GM23338 (cell line): ENCODE results near the gene FIG4. TPM values are rescaled to one million over a fixed set of nuclear protein-coding genes. Genes with fewer than 3 reads are reported as not detected.

Experiments used
- ATAC-seq: fragments of 200-7000 bp; cut with Tn5 transposase; 3 replicates; pipeline ENCODE4 v1.9.1; 2020
- DNase-seq: peaks from one replicate; pipeline ENCODE4 v3.0.0-alpha.2; 2015; ENCODE audit warnings: low spot score
- H2AFZ ChIP-seq: fragments of 200-600 bp; sonication (generic); 2 replicates; pipeline ENCODE4 v1.8.0; 2016; ENCODE audit warnings: antibody characterized with exemption, mild to moderate bottlenecking, moderate library complexity
- H3F3A ChIP-seq: fragments of 200-600 bp; sonication (generic); replicated peaks from 2 replicates; pipeline ENCODE4 v1.8.0; 2017; ENCODE audit warnings: antibody characterized with exemption, mixed run types, low read depth
- H3K27ac ChIP-seq: fragments of 200-600 bp; sonication (generic); 2 replicates; pipeline ENCODE4 v1.6.1; 2016; ENCODE audit warnings: low read depth
- H3K27me3 ChIP-seq: fragments of 200-600 bp; sonication (generic); 2 replicates; pipeline ENCODE4 v1.8.0; 2016; ENCODE audit warnings: mild to moderate bottlenecking, mixed run types, moderate library complexity; ENCODE audit not compliant: insufficient read depth
- H3K36me3 ChIP-seq: fragments of 200-600 bp; sonication (generic); 2 replicates; pipeline ENCODE4 v1.8.0; 2016; ENCODE audit warnings: mild to moderate bottlenecking; ENCODE audit not compliant: insufficient read depth
- H3K4me1 ChIP-seq: fragments of 200-600 bp; sonication (generic); 2 replicates; pipeline ENCODE4 v1.8.0; 2016; ENCODE audit warnings: mild to moderate bottlenecking, moderate library complexity; ENCODE audit not compliant: insufficient read depth
- H3K4me2 ChIP-seq: fragments of 200-600 bp; sonication (generic); 2 replicates; pipeline ENCODE4 v1.7.1; 2017; ENCODE audit warnings: mixed run types
- H3K4me3 ChIP-seq: fragments of 200-600 bp; sonication (generic); 2 replicates; pipeline ENCODE4 v1.6.1; 2016; ENCODE audit warnings: mixed run types
- H3K79me2 ChIP-seq: fragments of 200-600 bp; sonication (generic); replicated peaks from 2 replicates; pipeline ENCODE4 v1.8.0; 2017; ENCODE audit warnings: mild to moderate bottlenecking; ENCODE audit not compliant: insufficient read depth
- H3K9me2 ChIP-seq: fragments of 200-600 bp; sonication (generic); 2 replicates; pipeline ENCODE4 v1.8.0; 2017; ENCODE audit not compliant: insufficient read depth
- H4K20me1 ChIP-seq: fragments of 200-600 bp; sonication (generic); replicated peaks from 2 replicates; pipeline ENCODE4 v1.8.0; 2017; ENCODE audit warnings: mild to moderate bottlenecking; ENCODE audit not compliant: insufficient read depth
- H3K27ac Mint-ChIP-seq: 2 replicates; pipeline ENCODE4 v1.8.0; 2020; ENCODE audit warnings: inconsistent platforms, mild to moderate bottlenecking, moderate library complexity, mixed read lengths
- H3K27me3 Mint-ChIP-seq: 3 replicates; pipeline ENCODE4 v1.8.0; 2022; ENCODE audit warnings: low read depth, mild to moderate bottlenecking, moderate library complexity, mixed read lengths, inconsistent platforms; ENCODE audit not compliant: insufficient read depth, poor library complexity
- H3K36me3 Mint-ChIP-seq: 3 replicates; pipeline ENCODE4 v1.8.0; 2021; ENCODE audit warnings: low read depth, mild to moderate bottlenecking, inconsistent platforms, moderate library complexity, mixed read lengths
- H3K4me1 Mint-ChIP-seq: 3 replicates; pipeline ENCODE4 v1.8.0; 2020; ENCODE audit warnings: mild to moderate bottlenecking, inconsistent platforms, mixed read lengths
- H3K4me3 Mint-ChIP-seq: 3 replicates; pipeline ENCODE4 v1.8.0; 2021; ENCODE audit warnings: moderate library complexity, mild to moderate bottlenecking, inconsistent platforms, mixed read lengths
- H3K9me3 Mint-ChIP-seq: 3 replicates; pipeline ENCODE4 v1.8.0; 2020; ENCODE audit warnings: moderate library complexity, mild to moderate bottlenecking, inconsistent platforms, mixed read lengths
- CTCF ChIP-seq, 2 experiments: fragments of 200-600 bp in 1 of 2; sonication (generic) in 1 of 2; conservative IDR thresholded peaks; 2 replicates each; pipeline versions ENCODE4 v1.5.1 to v1.6.1; 2016 to 2017; ENCODE audit warnings: antibody characterized with exemption in 2 of 2, low read depth in 2 of 2, mild to moderate bottlenecking in 2 of 2, moderate library complexity in 1 of 2
- ZNF114 ChIP-seq: fragments of 250-450 bp; sonication (Bioruptor Pico); IDR thresholded peaks from 2 replicates; pipeline ENCODE4 v1.5.0; 2020; ENCODE audit warnings: mild to moderate bottlenecking, moderate library complexity
- ZNF462 ChIP-seq: fragments of 250-450 bp; sonication (Bioruptor Pico); IDR thresholded peaks from 2 replicates; pipeline ENCODE4 v1.5.0; 2020; ENCODE audit warnings: mild to moderate bottlenecking, moderate library complexity
- polyA plus RNA-seq: library from polyadenylated mRNA; unstranded; fragments of >200 nt; fragmentation: Nextera tagmentation; extraction: Ambion mirVana; gene quantifications from 2 replicates; pipeline ENCODE4 v1.2.1, GENCODE V29; 2016
- total RNA-seq: library from RNA; depleted of rRNA; stranded (reverse); fragments of >200 nt; shearing (Covaris generic); gene quantifications from 2 replicates; pipeline ENCODE4 v1.2.3, GENCODE V29; 2014

The FIG4 gene
- total and polyA plus RNA-seq, 2 experiments from 2014 or later: 7.0 to 16.9 TPM

- TF ChIP-seq ZNF462: no peak
Observed at GRCh38 chr6:109790131-109790530, 99.0 kb downstream of the FIG4 start (continued).

- peaks cover 25% of the 10 kb centered on the region for H3K4me1 Mint-ChIP-seq
Observed at GRCh38 chr6:109791301-109791700, 100.2 kb downstream of the FIG4 start.

More at GRCh38 chr6:109791301-109791700, 100.2 kb downstream of the FIG4 start:
- TF ChIP-seq CTCF (conservative IDR thresholded peaks at IDR 0.05; ENCODE audit: low read depth in 2 of 2): peak; percentile 13 to 34; a peak in 2 of 4 replicates
- no peak for TF ChIP-seq ZNF114 (CRISPR knock-in tag)
- Histone ChIP-seq H3K27ac (peak overlapping the region; percentile 21; the same call in 1 of the 2 replicates), H3K36me3 (no peaks in the 10 kb centered on the region), H2AFZ (no peak overlapping the region), H3F3A (no peaks in the 10 kb centered on the region), H3K4me2 (no peak overlapping the region), H3K79me2 (no peaks in the 10 kb centered on the region), H3K4me3 (no peak overlapping the region), H4K20me1 (no peaks in the 10 kb centered on the region), H3K4me1 (peaks cover 27% of the 10 kb centered on the region), H3K9me2 (no peaks in the 10 kb centered on the region), H3K27me3 (no peaks in the 10 kb centered on the region)
- Mint-ChIP-seq H3K4me3 (no peak overlapping the region), H3K9me3 (no peaks in the 10 kb centered on the region), H3K27me3 (no peaks in the 10 kb centered on the region), H3K27ac (peak overlapping the region; percentile 74; the same call in 1 of the 2 replicates), H3K36me3 (peaks cover 12% of the 10 kb centered on the region; the same call in 2 of the 3 replicates)
- peak; percentile 81 for ATAC-seq
- peak; percentile 52 for DNase-seq
